Measurements from ENCODE around the gene OR10R2.

Gene OR10R2

DNA sequence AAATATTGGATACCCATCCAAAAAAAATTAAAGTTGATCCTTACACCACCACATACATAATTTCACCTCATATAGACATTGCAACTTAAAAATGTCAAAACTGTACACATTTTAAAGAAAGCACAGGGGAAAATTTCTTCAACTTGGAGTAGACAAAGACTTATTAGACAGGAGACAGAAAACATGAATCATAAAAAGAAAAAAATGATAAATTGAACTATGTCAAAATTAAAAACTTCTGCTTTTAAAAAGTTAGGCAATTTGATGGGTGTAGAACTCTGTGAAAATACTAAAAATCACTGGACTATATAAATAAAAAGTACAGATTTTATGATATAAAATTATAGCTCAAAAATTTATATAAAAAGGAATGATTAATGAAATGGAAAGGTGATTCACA lies 14.8 kb upstream of the OR10R2 start:
- H3K4me1 ChIP-seq (ENCODE audit: control extremely low read depth in 1 of 4, control insufficient read depth in 4 of 4, insufficient read depth in 4 of 4, low read length in 3 of 4) = no peaks in the 10 kb centered on the region
- H3K36me3 ChIP-seq (ENCODE audit: control insufficient read depth in 4 of 4, insufficient read depth in 4 of 4, low read length in 3 of 4) = no peaks in the 10 kb centered on the region
- ChIA-PET POLR2A (no interaction called here), CTCF (no interaction called here)
- no peak for DNase-seq
- H3K27ac ChIP-seq (ENCODE audit: insufficient read depth in 1 of 2, low read depth in 1 of 2, low read length in 2 of 2, poor library complexity in 1 of 2, severe bottlenecking in 2 of 2) = no peak overlapping the region
- H3K4me3 ChIP-seq (ENCODE audit: control insufficient read depth in 1 of 7, extremely low read depth in 1 of 7, insufficient read depth in 4 of 7, low read depth in 2 of 7, low read length in 6 of 7) = no peak overlapping the region
- H3K9me3 ChIP-seq (ENCODE audit: control extremely low read depth in 1 of 5, control insufficient read depth in 4 of 5, insufficient read depth in 2 of 5, low read depth in 1 of 5, low read length in 4 of 5) = peaks cover 0 to 2% (median under 1%) of the 10 kb centered on the region in 5 experiments
- peaks cover 0 to 1% (median 0%) of the 10 kb centered on the region in 5 experiments for H3K27me3 ChIP-seq (replicated peaks in 2 of 5; ENCODE audit: control insufficient read depth in 4 of 5, insufficient read depth in 5 of 5, low read length in 4 of 5)

DNA sequence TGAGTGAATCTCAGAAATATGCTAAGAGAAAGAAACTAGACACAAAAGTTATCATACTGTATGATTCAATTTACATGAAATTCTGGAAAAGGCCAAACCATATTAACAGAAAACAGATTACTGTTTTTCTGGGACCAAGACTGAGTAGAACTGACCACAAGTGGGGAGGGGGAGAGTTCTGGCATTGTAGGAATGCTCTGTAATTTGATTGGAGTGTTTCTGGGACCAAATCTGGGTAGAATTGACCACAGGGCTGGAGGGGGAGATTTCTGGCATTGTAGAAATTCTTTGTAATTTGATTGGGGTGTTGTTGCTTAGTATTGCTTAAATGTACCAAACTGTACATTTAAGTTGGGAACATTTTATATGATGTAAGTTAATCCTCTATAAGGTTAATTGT lies 13.8 kb upstream of the OR10R2 start:
- Histone ChIP-seq H3K4me1 (ENCODE audit: control extremely low read depth in 1 of 4, control insufficient read depth in 4 of 4, insufficient read depth in 4 of 4, low read length in 3 of 4) (no peaks in the 10 kb centered on the region), H3K9me3 (ENCODE audit: control extremely low read depth in 1 of 5, control insufficient read depth in 4 of 5, insufficient read depth in 2 of 5, low read depth in 1 of 5, low read length in 4 of 5) (peaks cover 0 to 2% (median 0%) of the 10 kb centered on the region in 5 experiments), H3K36me3 (ENCODE audit: control insufficient read depth in 4 of 4, insufficient read depth in 4 of 4, low read length in 3 of 4) (no peaks in the 10 kb centered on the region), H3K27ac (ENCODE audit: insufficient read depth in 1 of 2, low read depth in 1 of 2, low read length in 2 of 2, poor library complexity in 1 of 2, severe bottlenecking in 2 of 2) (no peak overlapping the region), H3K4me3 (ENCODE audit: control insufficient read depth in 1 of 7, extremely low read depth in 1 of 7, insufficient read depth in 4 of 7, low read depth in 2 of 7, low read length in 6 of 7) (no peak overlapping the region), H3K27me3 (replicated peaks in 2 of 5; ENCODE audit: control insufficient read depth in 4 of 5, insufficient read depth in 5 of 5, low read length in 4 of 5) (peaks cover 0 to 1% (median 0%) of the 10 kb centered on the region in 5 experiments)
- no peak for DNase-seq
- ChIA-PET POLR2A (no interaction called here), CTCF (no interaction called here)

DNA sequence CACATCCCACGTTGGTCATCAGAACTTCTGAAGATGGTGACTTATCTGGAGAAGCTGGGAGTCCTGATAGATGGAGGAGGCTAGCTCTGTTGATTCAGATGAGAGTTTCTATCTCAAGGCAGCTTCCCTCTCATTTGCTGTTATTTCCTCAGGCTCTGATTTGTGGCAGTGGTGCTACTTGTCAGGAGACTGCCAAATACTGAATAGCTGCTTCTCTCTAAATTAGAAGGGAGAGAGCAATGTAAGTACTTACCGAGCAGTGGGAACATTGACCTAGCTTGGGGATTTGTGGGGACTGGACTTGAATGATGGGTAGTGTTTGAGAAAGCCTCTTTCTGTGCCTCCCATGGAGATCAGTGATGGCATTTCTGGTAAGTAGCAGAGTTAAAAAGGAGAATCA lies 10.5 kb upstream of the OR10R2 start, which contains the start of gene OR10K1:
Gene OR10K1, plus strand, starts transcription at position 301 of the 400 bp plus-strand sequence. CDS start 3,728 bp downstream, outside the sequence.
- Histone ChIP-seq H3K27ac (ENCODE audit: insufficient read depth in 1 of 2, low read depth in 1 of 2, low read length in 2 of 2, poor library complexity in 1 of 2, severe bottlenecking in 2 of 2) (no peak within 1 kb of the TSS), H3K4me1 (ENCODE audit: control extremely low read depth in 1 of 4, control insufficient read depth in 4 of 4, insufficient read depth in 4 of 4, low read length in 3 of 4) (no peaks in the 10 kb centered on the region), H3K27me3 (replicated peaks in 2 of 5; ENCODE audit: control insufficient read depth in 4 of 5, insufficient read depth in 5 of 5, low read length in 4 of 5) (no peaks in the 10 kb centered on the region), H3K9me3 (ENCODE audit: control extremely low read depth in 1 of 5, control insufficient read depth in 4 of 5, insufficient read depth in 2 of 5, low read depth in 1 of 5, low read length in 4 of 5) (no peaks in the 10 kb centered on the region), H3K4me3 (ENCODE audit: control insufficient read depth in 1 of 7, extremely low read depth in 1 of 7, insufficient read depth in 4 of 7, low read depth in 2 of 7, low read length in 6 of 7) (no peak within 1 kb of the TSS), H3K36me3 (ENCODE audit: control insufficient read depth in 4 of 4, insufficient read depth in 4 of 4, low read length in 3 of 4) (no peaks in the 10 kb centered on the region)
- ChIA-PET POLR2A (no interaction called here), CTCF (no interaction called here)
- no peak for DNase-seq
- no CpG with 5 or more reads among the region's 2 CpGs for WGBS (ENCODE audit: insufficient coverage)

DNA sequence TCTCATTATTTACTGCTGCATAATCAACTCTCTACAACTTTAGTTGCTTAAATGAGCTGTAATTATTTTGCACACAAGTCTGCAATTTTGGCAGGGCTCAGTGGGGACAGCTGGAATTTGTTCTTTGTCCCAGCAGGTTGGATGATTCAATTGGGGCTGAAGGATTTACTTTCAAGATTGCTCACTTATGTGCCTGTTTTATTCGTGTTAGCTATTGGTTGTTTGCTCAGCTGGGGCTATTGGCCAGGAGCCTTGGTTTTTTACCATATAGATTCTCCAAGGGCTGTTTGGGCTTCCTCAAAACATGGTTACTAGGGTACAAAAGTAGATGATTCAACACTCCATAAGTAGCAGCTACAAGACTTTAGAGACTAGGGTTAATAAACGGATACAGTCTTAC lies 13.4 kb downstream of the OR10R2 start:
- Histone ChIP-seq H3K4me1 (ENCODE audit: control extremely low read depth in 1 of 4, control insufficient read depth in 4 of 4, insufficient read depth in 4 of 4, low read length in 3 of 4) (no peaks in the 10 kb centered on the region), H3K27ac (ENCODE audit: insufficient read depth in 1 of 2, low read depth in 1 of 2, low read length in 2 of 2, poor library complexity in 1 of 2, severe bottlenecking in 2 of 2) (no peak overlapping the region), H3K4me3 (ENCODE audit: control insufficient read depth in 1 of 7, extremely low read depth in 1 of 7, insufficient read depth in 4 of 7, low read depth in 2 of 7, low read length in 6 of 7) (no peak overlapping the region), H3K9me3 (ENCODE audit: control extremely low read depth in 1 of 5, control insufficient read depth in 4 of 5, insufficient read depth in 2 of 5, low read depth in 1 of 5, low read length in 4 of 5) (peaks cover 0 to 2% (median 0%) of the 10 kb centered on the region in 5 experiments), H3K36me3 (ENCODE audit: control insufficient read depth in 4 of 4, insufficient read depth in 4 of 4, low read length in 3 of 4) (no peaks in the 10 kb centered on the region), H3K27me3 (replicated peaks in 2 of 5; ENCODE audit: control insufficient read depth in 4 of 5, insufficient read depth in 5 of 5, low read length in 4 of 5) (no peaks in the 10 kb centered on the region)
- POLR2A ChIA-PET = no interaction called here
- no peak for DNase-seq
- 100% methylated on average over 1 of the region's 2 CpGs for WGBS (ENCODE audit: insufficient coverage)
- CTCF ChIA-PET = interaction anchor here (0.5 kb wide), 1 partner anchor 9 kb away, joined by 3 read pairs; no protein-coding TSS in a partner anchor

DNA sequence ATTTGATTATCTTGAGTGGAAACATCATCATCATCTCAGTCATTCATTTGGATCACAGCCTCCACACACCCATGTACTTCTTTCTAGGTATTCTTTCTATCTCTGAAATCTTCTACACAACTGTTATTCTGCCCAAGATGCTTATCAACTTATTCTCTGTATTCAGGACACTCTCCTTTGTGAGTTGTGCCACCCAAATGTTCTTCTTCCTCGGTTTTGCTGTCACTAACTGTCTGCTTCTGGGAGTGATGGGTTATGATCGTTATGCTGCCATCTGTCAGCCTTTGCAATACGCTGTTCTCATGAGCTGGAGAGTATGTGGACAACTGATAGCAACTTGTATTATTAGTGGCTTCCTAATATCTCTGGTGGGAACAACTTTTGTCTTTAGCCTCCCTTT lies 19.3 kb downstream of the OR10R2 start:
- CTCF ChIA-PET = no interaction called here
- H3K36me3 ChIP-seq (ENCODE audit: control insufficient read depth in 4 of 4, insufficient read depth in 4 of 4, low read length in 3 of 4) = no peaks in the 10 kb centered on the region
- 70% methylated on average over 2 of the region's 3 CpGs for WGBS (ENCODE audit: insufficient coverage)

DNA sequence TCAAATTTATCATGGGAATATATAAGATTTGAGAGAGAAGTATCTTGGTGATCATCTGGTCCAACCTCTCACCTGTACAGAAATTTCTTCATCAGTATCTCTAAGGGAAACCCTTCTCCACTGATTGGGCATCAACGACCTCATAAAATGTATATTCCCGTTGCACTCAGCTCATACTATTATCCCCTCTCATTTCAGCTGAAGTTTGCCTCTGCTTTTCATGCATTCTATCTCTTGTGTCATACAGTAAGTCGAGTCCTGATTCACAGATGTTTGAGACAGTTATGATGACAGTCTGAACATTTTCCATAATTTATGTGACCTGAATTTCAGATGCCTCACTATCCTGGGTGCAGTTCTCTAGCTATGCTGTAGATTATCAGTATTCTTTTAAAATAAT lies 21.0 kb downstream of the OR10R2 start:
- CTCF ChIA-PET = interaction anchor here (1.1 kb wide), 1 partner anchor 290 kb away, joined by 3 read pairs; no protein-coding TSS in a partner anchor
- no peaks in the 10 kb centered on the region for H3K4me1 ChIP-seq (ENCODE audit: control extremely low read depth in 1 of 4, control insufficient read depth in 4 of 4, insufficient read depth in 4 of 4, low read length in 3 of 4)
- WGBS (ENCODE audit: insufficient coverage) = 79% methylated on average over 2 of the region's 3 CpGs

More for the DNA sequence above, 19.3 kb downstream of the OR10R2 start:
- no peaks in the 10 kb centered on the region for H3K27me3 ChIP-seq (replicated peaks in 2 of 5; ENCODE audit: control insufficient read depth in 4 of 5, insufficient read depth in 5 of 5, low read length in 4 of 5)
- no peaks in the 10 kb centered on the region for H3K4me1 ChIP-seq (ENCODE audit: control extremely low read depth in 1 of 4, control insufficient read depth in 4 of 4, insufficient read depth in 4 of 4, low read length in 3 of 4)
- DNase-seq = no peak
- no peak overlapping the region for H3K27ac ChIP-seq (ENCODE audit: insufficient read depth in 1 of 2, low read depth in 1 of 2, low read length in 2 of 2, poor library complexity in 1 of 2, severe bottlenecking in 2 of 2)
- H3K9me3 ChIP-seq (ENCODE audit: control extremely low read depth in 1 of 5, control insufficient read depth in 4 of 5, insufficient read depth in 2 of 5, low read depth in 1 of 5, low read length in 4 of 5) = no peaks in the 10 kb centered on the region
- H3K4me3 ChIP-seq (ENCODE audit: control insufficient read depth in 1 of 7, extremely low read depth in 1 of 7, insufficient read depth in 4 of 7, low read depth in 2 of 7, low read length in 6 of 7) = no peak overlapping the region
- POLR2A ChIA-PET = interaction anchor here (0.6 kb wide), 1 partner anchor 494 kb away, joined by 3 read pairs; no protein-coding TSS in a partner anchor

DNA sequence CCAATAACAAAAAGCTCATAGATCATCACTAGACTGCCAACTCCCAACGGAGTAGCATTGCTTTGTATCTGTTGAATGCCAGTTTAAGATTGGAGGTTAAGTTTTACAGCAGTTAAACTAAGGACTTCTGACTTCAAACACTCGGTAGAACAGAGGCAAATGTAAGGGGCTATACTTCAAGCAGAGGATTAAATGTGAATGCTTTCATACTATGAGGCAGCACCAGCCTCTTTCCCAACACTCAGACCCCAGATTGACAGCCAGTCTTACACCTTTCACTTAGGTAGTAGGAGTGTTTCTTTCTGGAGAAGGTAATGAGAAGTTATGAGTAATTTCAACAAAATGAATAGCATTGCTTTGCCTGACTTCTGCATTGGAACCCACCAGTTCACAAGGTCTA lies 22.8 kb downstream of the OR10R2 start:
- 80% methylated on average over 1 of the region's 2 CpGs for WGBS (ENCODE audit: insufficient coverage)
- H3K27ac ChIP-seq (ENCODE audit: insufficient read depth in 1 of 2, low read depth in 1 of 2, low read length in 2 of 2, poor library complexity in 1 of 2, severe bottlenecking in 2 of 2) = no peak overlapping the region
- no peak for DNase-seq
- H3K4me3 ChIP-seq (ENCODE audit: control insufficient read depth in 1 of 7, extremely low read depth in 1 of 7, insufficient read depth in 4 of 7, low read depth in 2 of 7, low read length in 6 of 7) = no peak overlapping the region
- no peaks in the 10 kb centered on the region for H3K4me1 ChIP-seq (ENCODE audit: control extremely low read depth in 1 of 4, control insufficient read depth in 4 of 4, insufficient read depth in 4 of 4, low read length in 3 of 4)
- CTCF ChIA-PET = interaction anchor here (0.8 kb wide), 2 partner anchors 9 to 11 kb away, joined by 3 read pairs; no protein-coding TSS in a partner anchor
- POLR2A ChIA-PET = no interaction called here
- H3K36me3 ChIP-seq (ENCODE audit: control insufficient read depth in 4 of 4, insufficient read depth in 4 of 4, low read length in 3 of 4) = no peaks in the 10 kb centered on the region
- H3K27me3 ChIP-seq (replicated peaks in 2 of 5; ENCODE audit: control insufficient read depth in 4 of 5, insufficient read depth in 5 of 5, low read length in 4 of 5) = no peaks in the 10 kb centered on the region
- H3K9me3 ChIP-seq (ENCODE audit: control extremely low read depth in 1 of 5, control insufficient read depth in 4 of 5, insufficient read depth in 2 of 5, low read depth in 1 of 5, low read length in 4 of 5) = no peaks in the 10 kb centered on the region

More for the DNA sequence above, 21.0 kb downstream of the OR10R2 start:
- POLR2A ChIA-PET = no interaction called here
- H3K27ac ChIP-seq (ENCODE audit: insufficient read depth in 1 of 2, low read depth in 1 of 2, low read length in 2 of 2, poor library complexity in 1 of 2, severe bottlenecking in 2 of 2) = no peak overlapping the region
- no peaks in the 10 kb centered on the region for H3K9me3 ChIP-seq (ENCODE audit: control extremely low read depth in 1 of 5, control insufficient read depth in 4 of 5, insufficient read depth in 2 of 5, low read depth in 1 of 5, low read length in 4 of 5)
- no peak for DNase-seq
- H3K36me3 ChIP-seq (ENCODE audit: control insufficient read depth in 4 of 4, insufficient read depth in 4 of 4, low read length in 3 of 4) = no peaks in the 10 kb centered on the region
- H3K4me3 ChIP-seq (ENCODE audit: control insufficient read depth in 1 of 7, extremely low read depth in 1 of 7, insufficient read depth in 4 of 7, low read depth in 2 of 7, low read length in 6 of 7) = no peak overlapping the region
- no peaks in the 10 kb centered on the region for H3K27me3 ChIP-seq (replicated peaks in 2 of 5; ENCODE audit: control insufficient read depth in 4 of 5, insufficient read depth in 5 of 5, low read length in 4 of 5)
